ENCODE measurements around the gene THEM4.
A peak's percentile ranks its signal among the peaks of the same experiment; 100 is the strongest.
"Not testable (repeated sequence)": the region's sequence is repeated elsewhere in the genome, so short reads cannot be mapped to it uniquely, and the experiment has no call there.

THEM4 gene

GRCh38 chr1:151858030-151858746 lies 51.1 kb downstream of the THEM4 start:
- no peak for DNase-seq

- peak; percentile 25 for DNase-seq
Observed at GRCh38 chr1:151855933-151856332, 53.4 kb downstream of the THEM4 start.

- not testable (repeated sequence) for DNase-seq
Observed at GRCh38 chr1:151855516-151855915, 53.8 kb downstream of the THEM4 start.

GRCh38 chr1:151854658-151855057 lies 54.7 kb downstream of the THEM4 start:
- no peak for DNase-seq

- no peak for DNase-seq
Observed at GRCh38 chr1:151853411-151853943, 55.8 kb downstream of the THEM4 start, which contains the start of gene THEM5. Gene THEM5 (minus strand): TSS chr1:151853712. CDS start chr1:151853565, 147 bp downstream.

GRCh38 chr1:151852733-151853132 lies 56.6 kb downstream of the THEM4 start:
- no peak for DNase-seq

GRCh38 chr1:151851886-151852285 lies 57.4 kb downstream of the THEM4 start:
- DNase-seq, result no peak

GRCh38 chr1:151849871-151850270 lies 59.4 kb downstream of the THEM4 start:
- DNase-seq, result no peak

GRCh38 chr1:151849126-151849525 lies 60.2 kb downstream of the THEM4 start:
- DNase-seq, result no peak

- no peak for DNase-seq
Observed at GRCh38 chr1:151847867-151848596, 61.3 kb downstream of the THEM4 start.

GRCh38 chr1:151846686-151847237 lies 62.5 kb downstream of the THEM4 start:
- no peak for DNase-seq

- peak; percentile 48 for DNase-seq
Observed at GRCh38 chr1:151846062-151846568, 63.2 kb downstream of the THEM4 start.

- DNase-seq, result no peak
Observed at GRCh38 chr1:151843398-151843797, 65.9 kb downstream of the THEM4 start.

- peak; percentile 34 for DNase-seq
Observed at GRCh38 chr1:151841141-151841540, 68.2 kb downstream of the THEM4 start.

- no peak for DNase-seq
Observed at GRCh38 chr1:151840421-151840820, 68.9 kb downstream of the THEM4 start.

- DNase-seq, result no peak
Observed at GRCh38 chr1:151839457-151840403, 69.6 kb downstream of the THEM4 start, which contains the start of gene C2CD4D. Gene C2CD4D (minus strand): TSS chr1:151839820. CDS start chr1:151838989, 831 bp downstream.

- DNase-seq, result no peak
Observed at GRCh38 chr1:151839082-151839412, 70.3 kb downstream of the THEM4 start.

- DNase-seq, result no peak
Observed at GRCh38 chr1:151838222-151839081, 70.9 kb downstream of the THEM4 start.

- DNase-seq, result no peak
Observed at GRCh38 chr1:151837884-151838221, 71.5 kb downstream of the THEM4 start.

- no peak for DNase-seq
Observed at GRCh38 chr1:151837197-151837596, 72.1 kb downstream of the THEM4 start.

- no peak for DNase-seq
Observed at GRCh38 chr1:151835596-151835995, 73.7 kb downstream of the THEM4 start.

Measured in fibroblast of skin of scalp (primary cell).